Erythroblast (primary cell): ENCODE data around the gene UGT2A1.

Experiments used
- GATA1 ChIP-seq: IDR thresholded peaks from 2 replicates; pipeline ENCODE4 v1.6.1; 2011; ENCODE audit warnings: low read depth, mild to moderate bottlenecking, control low read depth, low read length, moderate library complexity
- POLR2A ChIP-seq: IDR thresholded peaks from 2 replicates; pipeline ENCODE4 v1.6.1; 2011; ENCODE audit warnings: mild to moderate bottlenecking, low read length

GRCh38 chr4:69656653-69657158, 3.7 kb upstream of the UGT2A1 start:
- TF ChIP-seq POLR2A, result no peak
- TF ChIP-seq GATA1, result no peak
